ENCODE data around the gene KLHL12. TPM values are rescaled to one million over a fixed set of nuclear protein-coding genes. Genes with fewer than 3 reads are reported as not detected.

Gene KLHL12
- total and polyA plus RNA-seq, 2 of the 8 experiments (the other 6 are each of a cell fraction or from before 2014, with no cell fraction given) = 27.2 to 33.3 TPM

- no peak overlapping the region for H3K4me2 ChIP-seq (ENCODE audit: insufficient read depth in 1 of 2, low read depth in 2 of 2, low read length in 2 of 2)
- TF ChIP-seq CEBPB (IDR thresholded peaks at IDR 0.05; ENCODE audit: low read depth, low read length) (no peak), RBBP5 (IDR thresholded peaks at IDR 0.05; ENCODE audit: borderline replicate concordance, low read depth, low read length) (no peak), GTF2F1 (IDR thresholded peaks at IDR 0.05; ENCODE audit: borderline replicate concordance, low read depth, low read length) (no peak), SUZ12 (IDR thresholded peaks at IDR 0.05; ENCODE audit: low read length) (no peak), RAD21 (IDR thresholded peaks at IDR 0.05 in 1 of 2, conservative IDR thresholded peaks at IDR 0.05 in 1 of 2; ENCODE audit: low read depth in 2 of 2, low read length in 2 of 2) (no peak), FOSL1 (IDR thresholded peaks at IDR 0.05; ENCODE audit: insufficient read depth, low read depth, low read length) (no peak)
- H3K14ac ChIP-seq (ENCODE audit: insufficient read length) = no peak overlapping the region
Measured at GRCh38 chr1:202901555-202901954, 25.5 kb downstream of the KLHL12 start.

More at GRCh38 chr1:202901555-202901954, 25.5 kb downstream of the KLHL12 start:
- Histone ChIP-seq H4K8ac (ENCODE audit: extremely low read depth, insufficient read depth, low read length) (no peak overlapping the region), H4K20me1 (replicated peaks in 1 of 2; ENCODE audit: control insufficient read depth in 1 of 2, insufficient read depth in 2 of 2, low read length in 2 of 2) (no peaks in the 10 kb centered on the region), H2BK5ac (ENCODE audit: low read depth, low read length) (no peak overlapping the region), H3K9me3 (ENCODE audit: insufficient read depth in 2 of 2, low read depth in 1 of 2, low read length in 1 of 2) (no peaks in the 10 kb centered on the region), H2BK15ac (ENCODE audit: low read length) (no peak overlapping the region), H2BK120ac (replicated peaks; ENCODE audit: low read depth, low read length) (no peak overlapping the region), H3K4ac (replicated peaks; ENCODE audit: insufficient read length, low read depth, low read length) (no peak overlapping the region), H3K79me2 (ENCODE audit: control insufficient read depth in 1 of 2, insufficient read depth in 2 of 2, low read length in 2 of 2) (no peaks in the 10 kb centered on the region), H2BK12ac (ENCODE audit: low read depth, low read length) (no peak overlapping the region), H2AFZ (ENCODE audit: low read length) (no peak overlapping the region), H3K23me2 (ENCODE audit: low read depth, low read length) (no peaks in the 10 kb centered on the region), H4K5ac (ENCODE audit: insufficient read length, low read depth, low read length) (no peak overlapping the region), H2BK20ac (ENCODE audit: low read length) (no peak overlapping the region), H3K18ac (ENCODE audit: extremely low read depth, low read length) (no peak overlapping the region), H2AK5ac (ENCODE audit: low read depth, low read length) (no peak overlapping the region), H3K56ac (replicated peaks; ENCODE audit: insufficient read length, low read depth, low read length) (no peak overlapping the region), H3K4me3 (ENCODE audit: extremely low read depth in 1 of 4, insufficient read depth in 2 of 4, low read depth in 3 of 4, low read length in 4 of 4) (no peak overlapping the region), H3K27me3 (replicated peaks in 1 of 4; ENCODE audit: control insufficient read depth in 3 of 4, extremely low read depth in 1 of 4, insufficient read depth in 3 of 4, low read length in 3 of 4) (no peaks in the 10 kb centered on the region), H3K79me1 (ENCODE audit: low read depth, low read length) (no peaks in the 10 kb centered on the region), H3K9ac (replicated peaks in 1 of 4; ENCODE audit: extremely low read depth in 1 of 4, low read depth in 3 of 4, low read length in 3 of 4) (no peak overlapping the region), H4K91ac (replicated peaks; ENCODE audit: insufficient read length, low read length) (no peak overlapping the region), H3K36me3 (ENCODE audit: control insufficient read depth in 2 of 4, insufficient read depth in 4 of 4, low read length in 3 of 4) (peaks cover 0 to 17% (median under 1%) of the 10 kb centered on the region in 4 experiments; a peak in 4 of 8 replicates), H3K4me1 (replicated peaks in 1 of 4; ENCODE audit: control insufficient read depth in 3 of 4, insufficient read depth in 4 of 4, low read length in 3 of 4) (no peaks in the 10 kb centered on the region), H3K23ac (ENCODE audit: insufficient read length) (no peak overlapping the region), H3K27ac (ENCODE audit: low read depth, low read length) (no peak overlapping the region)
- POLR2A ChIA-PET (ENCODE audit: partially characterized antibody) = interaction anchor here (0.7 to 1.2 kb wide), 2 partner anchors 8 to 10 kb away, joined by 3 to 4 read pairs; no protein-coding TSS in a partner anchor
- 90% methylated on average over 4 of the region's 4 CpGs; no CpG with 5 or more reads in 1 of the 2 experiments for WGBS, 2 experiments (ENCODE audit: extremely low coverage in 1 of 2, insufficient coverage in 1 of 2, insufficient read length in 1 of 2, insufficient replicate concordance in 2 of 2, low coverage in 1 of 2, low lambda C conversion rate in 2 of 2, missing lambda C conversion rate in 1 of 2)
- FAIRE-seq (no peak), DNase-seq (ENCODE audit: low read depth in 1 of 2, low spot score in 2 of 2) (no peak)
- CTCF ChIA-PET (ENCODE audit: partially characterized antibody) = interaction anchor here (1.1 kb wide), 1 partner anchor 11 kb away, joined by 3 read pairs; no protein-coding TSS in a partner anchor
